Activated T-cell treated with anti-CD3 and anti-CD28 coated beads, Interleukin-2, amount 50 U/mL, for 24 hours (primary cell): ENCODE measurements around the gene RGL2.

ENCODE experiments used
- DNase-seq: peaks from one replicate; pipeline ENCODE4 v3.0.0-alpha.2; 2020
- H3K27ac Mint-ChIP-seq: 2 replicates; pipeline ENCODE4 v1.8.0; 2020; ENCODE audit warnings: mild to moderate bottlenecking, mixed read lengths
- H3K27me3 Mint-ChIP-seq: 2 replicates; pipeline ENCODE4 v1.8.0; 2020; ENCODE audit warnings: mixed read lengths
- H3K36me3 Mint-ChIP-seq: 2 replicates; pipeline ENCODE4 v1.8.0; 2020; ENCODE audit warnings: low read depth, mixed read lengths
- H3K4me1 Mint-ChIP-seq: 2 replicates; pipeline ENCODE4 v1.8.0; 2020; ENCODE audit warnings: low read depth, mixed read lengths
- H3K4me3 Mint-ChIP-seq: 2 replicates; pipeline ENCODE4 v1.8.0; 2020; ENCODE audit warnings: mild to moderate bottlenecking, moderate library complexity, mixed read lengths
- H3K9me3 Mint-ChIP-seq: 2 replicates; pipeline ENCODE4 v1.8.0; 2020; ENCODE audit warnings: mixed read lengths

The RGL2 gene

GRCh38 chr6:33251395-33252012, 47.2 kb downstream of the RGL2 start:
- Mint-ChIP-seq H3K9me3 (no peaks in the 10 kb centered on the region), H3K27me3 (peaks cover 3% of the 10 kb centered on the region), H3K4me1 (peaks cover 46% of the 10 kb centered on the region), H3K36me3 (peaks cover 47% of the 10 kb centered on the region), H3K27ac (peak overlapping the region; percentile 95), H3K4me3 (peak overlapping the region; percentile 36)
- DNase-seq = no peak

DNA sequence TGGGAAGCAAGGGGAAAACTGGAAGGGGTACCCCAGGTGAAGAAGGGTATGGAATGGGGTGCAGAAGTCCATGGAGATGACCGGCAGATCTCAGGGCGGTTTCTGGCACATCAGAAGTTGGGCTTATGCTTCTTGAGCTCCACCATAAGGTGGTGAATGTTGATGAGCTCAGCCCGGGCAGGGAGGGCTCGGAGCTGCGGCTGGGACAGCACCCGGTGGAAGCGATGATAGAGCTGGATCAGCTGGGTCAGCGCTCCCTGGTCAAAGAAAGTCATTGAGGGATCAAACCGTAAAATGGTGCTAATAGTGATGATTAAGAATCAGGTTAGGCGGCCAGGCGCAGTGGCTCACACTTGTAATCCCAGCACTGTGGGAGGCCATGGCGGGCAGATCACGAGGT, 48.0 kb downstream of the RGL2 start:
- Mint-ChIP-seq H3K9me3 (no peaks in the 10 kb centered on the region), H3K4me1 (peaks cover 46% of the 10 kb centered on the region), H3K4me3 (peak overlapping the region; percentile 89), H3K27ac (peak overlapping the region; percentile 95), H3K36me3 (peaks cover 42% of the 10 kb centered on the region), H3K27me3 (peaks cover 7% of the 10 kb centered on the region)
- no peak for DNase-seq

DNA sequence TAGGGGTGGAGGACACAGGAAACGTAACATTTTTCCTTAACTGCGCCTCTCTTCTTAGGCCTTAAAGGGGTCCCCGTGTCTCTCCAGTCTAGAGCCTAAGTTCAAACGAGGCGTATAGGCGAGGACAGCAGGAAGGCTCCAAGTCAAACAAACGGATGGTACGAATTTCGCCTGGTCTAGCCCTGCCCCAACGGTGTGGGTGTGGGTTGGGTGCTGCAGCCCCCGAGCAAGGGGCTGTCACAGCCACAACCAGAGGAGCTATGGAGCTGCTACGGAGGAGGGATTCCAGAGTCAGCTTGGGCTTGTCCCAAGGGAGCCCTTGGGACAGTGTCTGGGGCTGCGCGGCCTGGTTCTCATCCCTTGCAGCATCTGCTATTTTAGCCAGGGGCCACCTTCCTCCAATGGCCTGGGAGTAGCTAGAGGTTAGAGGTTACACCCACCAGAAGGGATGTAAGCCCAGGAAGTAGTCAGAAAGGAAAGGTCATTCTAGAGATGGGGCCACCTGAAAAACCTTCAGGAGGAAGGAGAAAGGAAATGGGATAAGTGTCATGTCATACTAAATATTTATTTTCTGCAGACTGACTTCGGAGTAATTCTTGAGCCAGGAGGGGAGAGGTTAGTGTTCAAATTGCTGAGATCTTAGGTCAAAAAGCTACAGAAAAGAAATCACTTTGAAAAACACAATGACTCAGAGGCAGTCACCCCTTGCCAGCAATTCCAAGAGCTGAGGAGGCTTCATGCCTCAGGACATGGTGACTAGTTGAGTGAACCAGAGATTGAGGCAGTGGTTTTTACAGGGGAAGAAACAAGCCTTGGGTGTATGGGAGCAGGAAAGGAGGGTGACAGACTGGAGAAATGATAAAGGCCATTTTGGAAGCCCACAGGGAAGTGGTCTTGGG, 48.8 kb downstream of the RGL2 start:
- Mint-ChIP-seq H3K27me3 (peaks cover 7% of the 10 kb centered on the region), H3K36me3 (peaks cover 39% of the 10 kb centered on the region), H3K9me3 (no peaks in the 10 kb centered on the region), H3K4me3 (peak overlapping the region; percentile 89), H3K4me1 (peaks cover 46% of the 10 kb centered on the region), H3K27ac (peak overlapping the region; percentile 95)
- DNase-seq = no peak

GRCh38 chr6:33248932-33249731, 49.6 kb downstream of the RGL2 start:
- peak; percentile 94 for DNase-seq
- Mint-ChIP-seq H3K4me1 (peaks cover 46% of the 10 kb centered on the region), H3K36me3 (peaks cover 35% of the 10 kb centered on the region), H3K27me3 (peaks cover 7% of the 10 kb centered on the region), H3K4me3 (peak overlapping the region; percentile 89), H3K9me3 (no peaks in the 10 kb centered on the region), H3K27ac (peak overlapping the region; percentile 95)

DNA sequence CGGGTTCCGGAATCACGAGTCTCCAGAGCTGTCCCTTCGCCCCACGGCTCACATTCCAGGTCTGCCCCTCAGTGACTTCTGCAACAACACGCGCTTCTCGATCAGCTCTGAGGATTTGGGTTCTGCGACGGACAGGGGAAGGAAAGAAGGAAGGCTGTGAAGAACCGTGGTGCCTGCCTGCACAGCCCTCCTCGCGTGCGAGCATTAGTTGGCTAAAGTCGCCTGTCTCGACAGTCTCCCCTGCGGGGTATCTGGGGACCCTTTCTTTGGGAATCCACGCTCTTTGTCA, 50.2 kb downstream of the RGL2 start:
- no peak for DNase-seq
- H3K9me3 Mint-ChIP-seq = no peaks in the 10 kb centered on the region
- H3K36me3 Mint-ChIP-seq = peaks cover 35% of the 10 kb centered on the region
- H3K4me3 Mint-ChIP-seq = peak overlapping the region; percentile 89
- peaks cover 7% of the 10 kb centered on the region for H3K27me3 Mint-ChIP-seq
- peak overlapping the region; percentile 95 for H3K27ac Mint-ChIP-seq
- H3K4me1 Mint-ChIP-seq = peaks cover 46% of the 10 kb centered on the region

- Mint-ChIP-seq H3K9me3 (no peaks in the 10 kb centered on the region), H3K27me3 (peaks cover 7% of the 10 kb centered on the region), H3K4me1 (peaks cover 46% of the 10 kb centered on the region), H3K27ac (peak overlapping the region; percentile 95), H3K4me3 (peak overlapping the region; percentile 89), H3K36me3 (peaks cover 35% of the 10 kb centered on the region)
- DNase-seq = peak; percentile 95
Observed at GRCh38 chr6:33247977-33248642, 50.6 kb downstream of the RGL2 start.

DNA sequence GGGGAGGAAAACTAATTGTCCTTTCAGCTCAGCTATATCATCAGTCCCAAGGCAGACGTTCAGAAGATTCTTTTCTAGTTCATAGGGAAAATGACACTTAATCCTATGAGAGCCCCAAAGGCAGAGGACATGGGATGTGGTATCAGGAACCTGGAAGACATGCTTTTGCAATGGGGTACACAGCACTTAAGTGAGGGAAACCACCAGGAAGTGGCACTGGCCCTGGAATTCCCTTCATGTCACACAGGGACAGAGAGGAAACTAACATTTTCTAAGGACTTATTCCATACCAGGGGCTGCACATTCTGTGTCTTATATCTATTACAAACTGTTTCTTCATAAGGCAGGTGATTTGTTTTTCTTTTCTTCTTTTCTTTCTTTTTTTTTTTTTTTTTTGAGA, 55.3 kb downstream of the RGL2 start:
- Mint-ChIP-seq H3K4me1 (peaks cover 20% of the 10 kb centered on the region), H3K27me3 (peaks cover 13% of the 10 kb centered on the region), H3K27ac (no peak overlapping the region), H3K9me3 (no peaks in the 10 kb centered on the region), H3K4me3 (no peak overlapping the region), H3K36me3 (no peaks in the 10 kb centered on the region)
- no peak for DNase-seq

GRCh38 chr6:33241968-33242367, 56.8 kb downstream of the RGL2 start:
- Mint-ChIP-seq H3K27ac (peak overlapping the region; percentile 38), H3K36me3 (no peaks in the 10 kb centered on the region), H3K27me3 (peaks cover 13% of the 10 kb centered on the region), H3K4me3 (peak overlapping the region; percentile 10), H3K4me1 (peaks cover 13% of the 10 kb centered on the region), H3K9me3 (no peaks in the 10 kb centered on the region)
- no peak for DNase-seq
